Thyroid gland (tissue), 4 donors: ENCODE results near the gene ANKDD1B. TPM values are rescaled to one million over a fixed set of nuclear protein-coding genes. Genes with fewer than 3 reads are reported as not detected.
A peak's percentile ranks its signal among the peaks of the same experiment; 100 is the strongest.

ENCODE experiments used
- DNase-seq, 2 donors: peaks; one replicate each; pipeline ENCODE4 v3.0.0-alpha.2; 2019
- H3K27ac ChIP-seq, 3 donors: fragments of 200-600 bp; sonication (generic); 1 replicate in 2 of 3; 2 replicates in 1 of 3; pipeline ENCODE4 v1.5.1; 2016 to 2019; ENCODE audit warnings: mild to moderate bottlenecking in 1 of 3, moderate library complexity in 1 of 3
- H3K27me3 ChIP-seq: fragments of 200-600 bp; sonication (generic); one replicate; pipeline ENCODE4 v1.5.1; 2019
- H3K36me3 ChIP-seq, 2 donors: fragments of 200-600 bp; sonication (generic); one replicate each; pipeline ENCODE4 v1.5.1; 2016 to 2019
- H3K4me1 ChIP-seq, 2 donors: fragments of 200-600 bp; sonication (generic); one replicate each; pipeline ENCODE4 v1.5.1; 2017 to 2019
- H3K4me3 ChIP-seq, 3 donors: fragments of 200-600 bp; sonication (generic); replicated peaks in 1 of 3; 1 replicate in 2 of 3; 2 replicates in 1 of 3; pipeline ENCODE4 v1.5.1; 2016; ENCODE audit warnings: mild to moderate bottlenecking in 1 of 3
- H3K9me3 ChIP-seq: fragments of 200-600 bp; sonication (generic); one replicate; pipeline ENCODE4 v1.5.1; 2017
- CTCF ChIP-seq, 6 experiments: fragments of 200-600 bp in 3 of 6; fragments of 450-650 bp in 3 of 6; sonication (generic) in 3 of 6; IDR thresholded peaks; one replicate each; pipeline ENCODE4 v1.5.1; 2016 to 2019; ENCODE audit warnings: antibody characterized with exemption in 6 of 6, mild to moderate bottlenecking in 2 of 6, inconsistent platforms in 1 of 6, moderate library complexity in 1 of 6
- POLR2A ChIP-seq, 2 donors: fragments of 450-650 bp; IDR thresholded peaks; one replicate each; pipeline ENCODE4 v1.6.1; 2017; ENCODE audit warnings: antibody characterized with exemption in 2 of 2, mild to moderate bottlenecking in 2 of 2, moderate library complexity in 1 of 2
- WGBS, 2 donors: methylation state at CpG; one replicate each; pipeline ENCODE4 v1.1.5; 2017; 5-methylcytosine and 5-hydroxymethylcytosine counted together
- intact Hi-C: fragments of 100-400 bp; cut with DNase I; formaldehyde crosslinking; loops from one replicate; pipeline ENCODE4 v1.15.1; 2023
- total RNA-seq, 4 donors: library from RNA; depleted of rRNA; stranded (reverse); fragments of >200 nt; gene quantifications; one replicate each; pipeline ENCODE4 v1.2.3, GENCODE V29; 2016

ANKDD1B gene
- total RNA-seq, 4 donors from 2014 or later, result 1.1 to 1.7 TPM; not detected in 2

DNA sequence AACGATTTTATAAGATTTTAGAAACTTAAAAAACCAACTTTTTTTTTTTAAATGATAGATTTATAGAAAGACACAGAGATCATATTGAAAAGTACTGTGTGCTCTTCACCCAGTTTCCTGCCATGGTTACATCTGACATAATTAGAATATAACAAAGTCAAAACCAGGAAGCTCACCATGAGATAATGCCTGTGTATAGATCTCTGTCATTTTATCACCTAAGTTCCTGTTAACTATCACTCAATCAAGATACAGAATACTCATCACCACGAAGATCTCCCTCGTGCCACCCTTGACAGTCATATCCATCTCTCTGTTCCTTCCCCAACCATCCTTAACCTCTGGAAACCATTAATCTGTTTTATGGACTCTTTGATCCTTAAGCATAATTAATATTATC, 66.9 kb downstream of the ANKDD1B start:
- no peak overlapping the region for H3K27ac ChIP-seq
- TF ChIP-seq POLR2A (IDR thresholded peaks at IDR 0.05) (no peak), CTCF (IDR thresholded peaks at IDR 0.05) (no peak)
- intact Hi-C loops, result no loop called here
- no peak for DNase-seq
- no peaks in the 10 kb centered on the region for H3K36me3 ChIP-seq
- H3K9me3 ChIP-seq, result no peaks in the 10 kb centered on the region
- no peaks in the 10 kb centered on the region for H3K27me3 ChIP-seq
- no peak overlapping the region for H3K4me3 ChIP-seq
- WGBS, 2 donors, result 74 to 76% methylated on average over 3 of the region's 3 CpGs
- peaks cover 0 to 4% of the 10 kb centered on the region in 2 donors for H3K4me1 ChIP-seq

- Histone ChIP-seq H3K4me3 (no peak overlapping the region), H3K27me3 (no peaks in the 10 kb centered on the region), H3K4me1 (peaks cover 0 to 4% of the 10 kb centered on the region in 2 donors), H3K36me3 (no peaks in the 10 kb centered on the region), H3K27ac (peak overlapping the region in 1 of 3 donors; percentile 45), H3K9me3 (no peaks in the 10 kb centered on the region)
- no peak for DNase-seq
- intact Hi-C loops, result loop anchor here (10.0 kb wide), 1 partner anchor 346 kb away; the partner anchor contains the start of gene HMGCR
- WGBS, 2 donors, result 35 to 61% methylated on average over 2 of the region's 2 CpGs
- TF ChIP-seq CTCF (IDR thresholded peaks at IDR 0.05), result peak; percentile 36 to 84 (median 76)
- TF ChIP-seq POLR2A (IDR thresholded peaks at IDR 0.05), result no peak
Observed at GRCh38 chr5:75681125-75681830, 70.0 kb downstream of the ANKDD1B start.

DNA sequence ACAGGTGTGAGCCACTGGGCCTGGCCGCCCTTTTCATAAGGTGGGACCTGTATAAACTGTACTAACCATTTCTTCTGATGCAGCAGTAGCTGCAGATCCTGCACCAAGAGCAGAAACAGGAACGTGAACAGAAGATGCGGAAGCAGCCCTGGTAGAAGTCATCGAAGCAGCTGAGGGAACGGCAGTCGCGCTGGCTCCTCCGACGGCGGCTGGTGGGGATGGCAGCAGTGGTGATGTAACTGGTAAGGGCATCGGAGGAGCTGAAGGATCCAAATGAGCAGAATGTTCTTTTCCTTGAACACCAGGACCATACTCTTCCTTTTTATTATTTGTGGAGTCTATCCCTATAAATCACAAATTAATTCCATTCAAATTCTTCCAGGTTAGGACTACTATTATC, 73.9 kb downstream of the ANKDD1B start:
- WGBS, 2 donors, result 97 to 98% methylated on average over 11 of the region's 11 CpGs
- intact Hi-C loops, result loop anchor here (5.0 to 10.0 kb wide), 2 partner anchors 350 to 448 kb away; partner anchors contain the start of genes ANKRD31 and HMGCR
- H3K4me1 ChIP-seq, result peaks cover 0 to 4% of the 10 kb centered on the region in 2 donors
- TF ChIP-seq CTCF (IDR thresholded peaks at IDR 0.05) (no peak), POLR2A (IDR thresholded peaks at IDR 0.05) (no peak)
- H3K27ac ChIP-seq, result no peak overlapping the region
- no peak overlapping the region for H3K4me3 ChIP-seq
- DNase-seq, result no peak
- peaks cover 4 to 5% of the 10 kb centered on the region in 2 donors for H3K36me3 ChIP-seq
- H3K27me3 ChIP-seq, result no peaks in the 10 kb centered on the region
- no peaks in the 10 kb centered on the region for H3K9me3 ChIP-seq

- no peak overlapping the region for H3K27ac ChIP-seq
- H3K9me3 ChIP-seq, result no peaks in the 10 kb centered on the region
- H3K4me3 ChIP-seq, result no peak overlapping the region
- H3K4me1 ChIP-seq, result no peaks in the 10 kb centered on the region
- H3K27me3 ChIP-seq, result no peaks in the 10 kb centered on the region
- H3K36me3 ChIP-seq, result peaks cover 4 to 5% of the 10 kb centered on the region in 2 donors
- DNase-seq, result no peak
- intact Hi-C loops, result loop anchor here (5.0 to 10.0 kb wide), 2 partner anchors 352 to 449 kb away; partner anchors contain the start of genes ANKRD31 and HMGCR
- TF ChIP-seq CTCF (IDR thresholded peaks at IDR 0.05) (no peak), POLR2A (IDR thresholded peaks at IDR 0.05) (no peak)
Observed at GRCh38 chr5:75686480-75686879, 75.2 kb downstream of the ANKDD1B start.

- Histone ChIP-seq H3K4me3 (no peak overlapping the region), H3K27me3 (no peaks in the 10 kb centered on the region), H3K27ac (no peak overlapping the region), H3K4me1 (no peaks in the 10 kb centered on the region), H3K9me3 (no peaks in the 10 kb centered on the region), H3K36me3 (peaks cover 4 to 5% of the 10 kb centered on the region in 2 donors)
- no peak for DNase-seq
- WGBS, 2 donors, result 92% methylated on average over 1 of the region's 1 CpG
- TF ChIP-seq CTCF (IDR thresholded peaks at IDR 0.05) (no peak), POLR2A (IDR thresholded peaks at IDR 0.05) (no peak)
- intact Hi-C loops, result no loop called here
Observed at GRCh38 chr5:75690669-75691068, 79.4 kb downstream of the ANKDD1B start.
